RWPE2 (cell line): ENCODE data around the gene KCNG1.

ENCODE experiments used
- ATAC-seq: fragments of 200-7000 bp; cut with Tn5 transposase; 3 replicates; pipeline ENCODE4 v1.9.1; 2021; ENCODE audit warnings: low read depth
- DNase-seq: peaks from one replicate; pipeline ENCODE4 v3.0.0-alpha.2; 2020; ENCODE audit warnings: low spot score
- H3K27ac ChIP-seq: fragments of 450-650 bp; 2 replicates; pipeline ENCODE4 v1.5.1; 2017; ENCODE audit warnings: mild to moderate bottlenecking; ENCODE audit not compliant: poor library complexity, severe bottlenecking
- H3K27me3 ChIP-seq: fragments of 250-450 bp; sonication (Bioruptor Pico); 2 replicates; pipeline ENCODE4 v1.5.1; 2021; ENCODE audit warnings: mild to moderate bottlenecking, moderate library complexity; ENCODE audit not compliant: insufficient read depth, poor library complexity, severe bottlenecking
- H3K36me3 ChIP-seq: fragments of 250-450 bp; sonication (Bioruptor Pico); 2 replicates; pipeline ENCODE4 v1.5.1; 2020; ENCODE audit warnings: low read depth, mild to moderate bottlenecking, moderate library complexity
- H3K4me1 ChIP-seq: fragments of 250-450 bp; sonication (Bioruptor Pico); 2 replicates; pipeline ENCODE4 v1.5.1; 2021; ENCODE audit warnings: mild to moderate bottlenecking, moderate library complexity; ENCODE audit not compliant: insufficient read depth, poor library complexity, severe bottlenecking
- H3K4me3 ChIP-seq: fragments of 250-450 bp; sonication (Bioruptor Pico); 2 replicates; pipeline ENCODE4 v1.5.1; 2021; ENCODE audit warnings: mild to moderate bottlenecking, moderate library complexity; ENCODE audit not compliant: severe bottlenecking
- H3K9me3 ChIP-seq: fragments of 250-450 bp; sonication (Bioruptor Pico); 2 replicates; pipeline ENCODE4 v1.5.1; 2021; ENCODE audit warnings: mild to moderate bottlenecking, moderate library complexity; ENCODE audit not compliant: severe bottlenecking
- CTCF ChIP-seq: fragments of 450-650 bp; IDR thresholded peaks from one replicate; pipeline ENCODE4 v1.5.1; 2017; ENCODE audit warnings: mild to moderate bottlenecking, moderate library complexity; ENCODE audit not compliant: poor library complexity, severe bottlenecking

The KCNG1 gene

GRCh38 chr20:51022803-51023616 is at the start of gene KCNG1:
Gene KCNG1, minus strand, starts transcription at chr20:51023107. Its CDS starts 12,769 bp downstream, at chr20:51010338.
- Histone ChIP-seq H3K4me1 (peaks cover 24% of the 10 kb centered on the region), H3K27me3 (no peaks in the 10 kb centered on the region), H3K4me3 (peak within 1 kb of the TSS; percentile 59), H3K27ac (no peak within 1 kb of the TSS), H3K36me3 (peaks cover 20% of the 10 kb centered on the region), H3K9me3 (no peaks in the 10 kb centered on the region)
- ATAC-seq (peak; percentile 92), DNase-seq (peak; percentile 90)
- peak; percentile 18 for TF ChIP-seq CTCF

- Histone ChIP-seq H3K36me3 (no peaks in the 10 kb centered on the region), H3K4me1 (no peaks in the 10 kb centered on the region), H3K4me3 (no peak overlapping the region), H3K9me3 (no peaks in the 10 kb centered on the region), H3K27me3 (peaks cover 9% of the 10 kb centered on the region), H3K27ac (no peak overlapping the region)
- DNase-seq (no peak), ATAC-seq (no peak)
- no peak for TF ChIP-seq CTCF
Measured at GRCh38 chr20:51070621-51071020, 47.7 kb upstream of the KCNG1 start.

- Histone ChIP-seq H3K9me3 (no peaks in the 10 kb centered on the region), H3K4me3 (no peak overlapping the region), H3K4me1 (no peaks in the 10 kb centered on the region), H3K27ac (no peak overlapping the region), H3K36me3 (no peaks in the 10 kb centered on the region), H3K27me3 (peaks cover 9% of the 10 kb centered on the region)
- TF ChIP-seq CTCF, result no peak
- ATAC-seq (no peak), DNase-seq (no peak)
Measured at GRCh38 chr20:51067792-51068191, 44.9 kb upstream of the KCNG1 start.

GRCh38 chr20:51065615-51066014 is 42.7 kb upstream of the KCNG1 start:
- no peak for TF ChIP-seq CTCF
- Histone ChIP-seq H3K9me3 (no peaks in the 10 kb centered on the region), H3K27me3 (peaks cover 9% of the 10 kb centered on the region), H3K36me3 (no peaks in the 10 kb centered on the region), H3K4me1 (no peaks in the 10 kb centered on the region), H3K27ac (no peak overlapping the region), H3K4me3 (no peak overlapping the region)
- DNase-seq, result no peak
- ATAC-seq, result no peak

GRCh38 chr20:51064137-51064536 is 41.2 kb upstream of the KCNG1 start:
- TF ChIP-seq CTCF, result no peak
- H3K27me3 ChIP-seq, result peaks cover under 1% of the 10 kb centered on the region
- no peak for ATAC-seq

More at GRCh38 chr20:51064137-51064536, 41.2 kb upstream of the KCNG1 start:
- Histone ChIP-seq H3K4me3 (no peak overlapping the region), H3K27ac (no peak overlapping the region), H3K9me3 (no peaks in the 10 kb centered on the region), H3K4me1 (no peaks in the 10 kb centered on the region), H3K36me3 (no peaks in the 10 kb centered on the region)
- DNase-seq, result no peak
